Mucosa of stomach (tissue), 1 donor: ENCODE data around the gene TAF8.

ENCODE experiments used
- H3K27me3 ChIP-seq: one replicate; pipeline ENCODE4 v1.7.0; 2013; ENCODE audit warnings: mild to moderate bottlenecking, low read length; ENCODE audit not compliant: control insufficient read depth, insufficient read depth
- H3K36me3 ChIP-seq: one replicate; pipeline ENCODE4 v1.7.0; 2013; ENCODE audit warnings: low read length; ENCODE audit not compliant: control insufficient read depth, insufficient read depth
- H3K4me1 ChIP-seq: one replicate; pipeline ENCODE4 v1.7.0; 2013; ENCODE audit warnings: mild to moderate bottlenecking, low read length; ENCODE audit not compliant: control insufficient read depth, insufficient read depth
- H3K4me3 ChIP-seq: one replicate; pipeline ENCODE4 v1.7.0; 2013; ENCODE audit warnings: low read length
- H3K9ac ChIP-seq: one replicate; pipeline ENCODE4 v1.7.0; 2013; ENCODE audit warnings: mild to moderate bottlenecking, low read length, moderate library complexity
- H3K9me3 ChIP-seq: one replicate; pipeline ENCODE4 v1.7.0; 2013; ENCODE audit warnings: mild to moderate bottlenecking, low read length, moderate library complexity; ENCODE audit not compliant: control insufficient read depth
- donor health status: Pancreatic carcinoma.

Gene TAF8

DNA sequence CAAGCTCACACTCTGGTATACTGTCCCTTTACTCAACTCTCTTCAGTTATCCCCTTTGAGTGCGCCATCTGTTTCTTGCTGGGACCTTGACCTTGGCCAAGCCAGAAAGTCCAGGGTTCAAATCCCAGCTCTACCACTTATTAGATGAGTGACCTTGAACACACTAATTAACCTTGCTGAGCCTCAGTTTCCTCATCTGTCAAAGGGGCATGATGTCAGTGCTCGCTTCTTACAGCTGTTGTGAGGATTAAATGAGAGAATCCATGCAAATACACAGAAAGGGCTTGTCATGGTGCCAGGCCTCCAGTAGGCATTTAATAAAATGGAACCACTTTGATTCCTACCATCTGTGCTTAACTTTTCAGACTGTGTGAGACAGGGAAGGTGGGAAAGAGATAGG is 57.7 kb downstream of the TAF8 start:
- Histone ChIP-seq H3K4me1 (peaks cover 48% of the 10 kb centered on the region), H3K36me3 (peaks cover 6% of the 10 kb centered on the region), H3K4me3 (no peak overlapping the region), H3K9ac (no peak overlapping the region), H3K27me3 (no peaks in the 10 kb centered on the region), H3K9me3 (no peaks in the 10 kb centered on the region)

DNA sequence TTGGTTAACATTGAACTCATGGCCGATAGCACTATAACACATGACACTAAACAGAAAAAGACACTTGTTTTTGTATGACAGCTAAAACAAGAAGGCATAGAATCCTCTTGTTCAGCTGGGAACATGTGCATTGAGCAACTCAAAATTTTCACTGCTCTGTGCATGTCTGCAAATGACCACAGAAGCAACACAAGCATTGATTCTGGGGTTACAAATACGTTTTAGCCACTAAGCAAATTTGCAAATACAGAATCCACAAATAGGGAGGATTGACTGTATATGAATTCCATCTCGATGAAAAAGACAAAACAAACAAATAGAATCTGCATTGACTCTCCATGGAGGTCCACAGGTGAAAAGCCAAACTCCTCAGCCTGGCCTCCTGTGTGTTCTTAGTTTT is 60.4 kb downstream of the TAF8 start:
- H3K27me3 ChIP-seq = no peaks in the 10 kb centered on the region
- no peaks in the 10 kb centered on the region for H3K36me3 ChIP-seq
- no peak overlapping the region for H3K9ac ChIP-seq
- H3K4me1 ChIP-seq = peaks cover 38% of the 10 kb centered on the region
- H3K9me3 ChIP-seq = no peaks in the 10 kb centered on the region
- H3K4me3 ChIP-seq = no peak overlapping the region

DNA sequence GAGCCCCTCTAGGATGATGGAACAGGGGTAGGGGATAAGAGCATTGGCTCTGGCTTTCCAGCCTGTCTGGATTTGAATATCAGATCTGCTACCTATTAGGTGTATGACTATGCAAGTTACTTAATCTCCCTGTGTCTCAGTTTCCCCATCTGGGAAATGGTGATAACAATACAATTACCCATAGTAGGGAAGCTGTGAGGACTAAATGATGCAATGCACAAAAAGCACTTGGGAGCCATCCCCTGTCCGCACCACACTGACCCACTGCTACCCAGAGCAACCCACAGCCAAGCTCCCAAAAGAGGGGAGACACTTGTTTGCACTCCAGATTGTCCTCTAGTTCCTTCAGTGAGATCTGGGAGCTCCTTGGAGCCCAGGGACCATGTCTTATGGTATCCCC is 62.0 kb downstream of the TAF8 start:
- Histone ChIP-seq H3K4me1 (peaks cover 51% of the 10 kb centered on the region), H3K27me3 (no peaks in the 10 kb centered on the region), H3K36me3 (peaks cover 6% of the 10 kb centered on the region), H3K4me3 (no peak overlapping the region), H3K9ac (no peak overlapping the region), H3K9me3 (no peaks in the 10 kb centered on the region)

DNA sequence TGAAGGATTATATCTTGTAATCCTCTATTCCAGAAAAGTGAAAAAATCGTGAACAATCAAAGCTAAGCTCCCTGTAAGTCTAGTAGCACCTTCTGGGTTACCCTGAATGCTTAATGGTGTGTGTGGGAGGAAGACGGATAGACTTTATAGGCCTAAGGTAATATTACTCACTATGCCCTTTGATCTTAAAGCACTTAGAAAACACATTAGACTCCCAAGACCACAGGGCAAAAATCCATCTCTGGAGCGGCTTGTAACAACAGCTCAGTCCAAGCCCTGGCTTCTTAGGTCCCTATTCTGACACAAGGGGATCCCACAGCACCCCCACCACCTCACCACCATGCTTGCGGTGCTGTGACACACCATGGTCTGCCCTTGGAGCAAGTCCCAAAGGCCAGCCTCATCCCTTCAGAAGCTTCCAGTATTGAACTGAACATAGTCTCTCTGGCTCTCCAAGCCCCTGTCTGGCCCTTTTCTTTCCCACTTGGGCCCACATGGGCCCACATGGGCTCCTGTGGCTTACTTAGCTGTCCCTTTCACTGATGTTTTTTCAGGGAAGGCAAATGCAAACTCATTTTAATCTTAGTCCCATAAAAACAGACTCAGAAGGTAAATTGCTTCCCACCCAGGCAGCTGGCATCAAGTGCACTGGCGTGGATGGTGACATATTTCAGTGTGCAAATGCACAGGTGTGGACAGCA is 63.8 kb downstream of the TAF8 start:
- H3K4me1 ChIP-seq = peaks cover 57% of the 10 kb centered on the region
- no peak overlapping the region for H3K4me3 ChIP-seq
- peak overlapping the region; percentile 48 for H3K9ac ChIP-seq
- H3K36me3 ChIP-seq = peaks cover 6% of the 10 kb centered on the region
- no peaks in the 10 kb centered on the region for H3K27me3 ChIP-seq
- H3K9me3 ChIP-seq = no peaks in the 10 kb centered on the region

DNA sequence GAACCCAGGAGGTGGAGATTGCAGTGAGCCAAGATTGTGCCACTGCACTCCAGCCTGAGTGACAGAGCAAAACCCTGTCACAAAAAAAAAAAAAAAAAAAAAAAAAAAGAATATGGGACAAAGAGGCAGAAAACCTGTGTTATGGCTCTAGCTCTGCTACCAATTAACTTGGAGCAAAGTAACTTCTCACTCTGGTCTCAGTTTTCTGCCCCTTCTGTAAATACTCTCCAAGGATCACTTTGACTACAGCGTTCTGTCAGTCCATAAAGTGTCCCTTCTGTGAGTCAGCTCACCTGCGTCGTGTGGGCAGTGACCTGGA is 67.5 kb downstream of the TAF8 start:
- Histone ChIP-seq H3K27me3 (no peaks in the 10 kb centered on the region), H3K9ac (peak overlapping the region; percentile 29), H3K9me3 (no peaks in the 10 kb centered on the region), H3K36me3 (peaks cover 6% of the 10 kb centered on the region), H3K4me1 (peaks cover 75% of the 10 kb centered on the region), H3K4me3 (no peak overlapping the region)

DNA sequence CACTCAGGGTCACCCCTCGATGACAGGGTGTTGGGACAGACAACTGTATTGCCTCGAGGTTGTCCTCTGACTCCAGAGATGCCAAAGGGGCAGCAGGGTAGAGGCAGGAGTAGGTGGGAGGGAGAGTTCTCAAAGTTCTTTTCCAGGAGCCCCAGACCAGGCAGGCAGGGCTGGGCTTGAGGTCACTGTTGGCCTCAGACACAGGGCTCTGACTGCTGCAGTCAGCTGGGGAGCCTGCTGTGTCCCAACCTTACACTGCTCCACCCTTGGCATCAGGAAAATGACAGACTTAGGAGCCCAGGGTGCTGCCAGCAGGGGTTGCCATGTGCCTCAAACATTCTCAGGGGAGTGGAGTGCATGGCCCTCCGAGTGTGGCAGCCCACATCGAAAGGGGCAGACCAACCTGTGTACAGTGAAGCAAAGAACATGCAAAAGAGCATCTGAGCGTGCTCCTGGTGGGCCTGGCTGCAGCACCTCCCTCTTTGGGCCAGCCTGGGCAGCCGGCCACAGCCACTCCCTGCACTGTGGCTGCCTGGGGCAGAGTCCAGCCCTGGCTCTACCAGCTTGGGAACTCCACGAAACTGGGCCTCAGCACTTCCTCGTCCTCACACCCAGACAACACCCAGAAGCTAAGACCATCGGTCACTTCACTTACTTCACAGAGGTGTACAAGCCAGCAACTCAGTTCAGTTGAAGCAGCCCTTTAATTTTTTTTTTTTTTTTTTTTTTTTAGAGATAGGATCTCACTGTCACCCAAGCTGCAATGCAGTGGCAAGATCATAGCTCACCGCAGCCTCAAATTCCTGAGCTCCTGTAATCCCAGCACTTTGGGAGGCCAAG is 68.1 kb downstream of the TAF8 start:
- no peak overlapping the region for H3K4me3 ChIP-seq
- no peaks in the 10 kb centered on the region for H3K9me3 ChIP-seq
- no peaks in the 10 kb centered on the region for H3K27me3 ChIP-seq
- peak overlapping the region; percentile 33 for H3K9ac ChIP-seq
- H3K4me1 ChIP-seq = peaks cover 75% of the 10 kb centered on the region
- H3K36me3 ChIP-seq = peaks cover 6% of the 10 kb centered on the region

DNA sequence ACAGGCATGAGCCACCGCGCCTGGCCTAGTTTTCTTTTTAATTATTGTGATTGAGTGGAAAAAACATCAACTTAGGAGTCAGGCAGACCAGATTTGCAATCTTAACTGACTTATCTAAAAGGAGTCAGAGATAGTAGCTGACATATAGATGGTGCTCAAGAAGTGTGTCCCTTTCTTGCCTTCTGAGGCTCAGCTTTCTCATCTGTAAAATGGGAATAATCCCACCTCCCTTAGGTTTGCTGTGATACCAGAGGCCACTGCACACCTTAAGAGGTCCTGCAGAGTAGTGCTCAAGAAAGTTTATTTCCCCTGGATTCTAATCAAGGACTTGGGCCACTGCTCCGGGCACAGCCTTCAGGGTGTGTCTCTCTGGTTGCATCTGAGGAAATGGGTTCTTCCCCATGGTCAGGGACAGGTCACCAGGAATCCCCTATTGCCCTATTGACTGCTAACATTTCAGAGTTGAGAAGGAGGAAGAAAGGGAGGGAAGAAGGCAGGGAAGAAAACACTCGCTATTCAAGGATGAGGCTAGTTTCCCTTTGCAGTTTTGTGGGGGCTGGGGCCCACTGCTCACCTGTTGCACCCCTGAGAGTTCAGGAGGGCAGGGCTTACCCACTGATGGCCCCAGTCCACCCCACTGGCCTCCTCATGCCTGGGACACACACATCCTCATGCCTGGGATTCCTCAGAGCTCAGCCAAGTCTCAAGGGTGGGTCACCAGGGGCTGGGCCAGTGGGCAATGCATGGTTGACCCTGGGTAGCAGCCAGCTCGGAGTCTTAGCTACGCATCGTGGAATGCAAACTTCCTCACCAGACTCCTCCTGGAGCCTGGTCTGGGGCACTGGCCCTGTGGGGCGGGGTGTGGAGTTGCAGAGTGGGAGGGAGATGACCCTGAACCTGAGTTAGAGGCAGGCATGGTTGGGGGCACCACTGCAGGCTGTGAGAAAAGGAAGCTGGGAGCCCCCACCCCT is 70.9 kb downstream of the TAF8 start:
- H3K4me3 ChIP-seq = no peak overlapping the region
- H3K27me3 ChIP-seq = no peaks in the 10 kb centered on the region
- H3K36me3 ChIP-seq = peaks cover 19% of the 10 kb centered on the region
- H3K4me1 ChIP-seq = peaks cover 84% of the 10 kb centered on the region
- no peaks in the 10 kb centered on the region for H3K9me3 ChIP-seq
- peak overlapping the region; percentile 36 for H3K9ac ChIP-seq

DNA sequence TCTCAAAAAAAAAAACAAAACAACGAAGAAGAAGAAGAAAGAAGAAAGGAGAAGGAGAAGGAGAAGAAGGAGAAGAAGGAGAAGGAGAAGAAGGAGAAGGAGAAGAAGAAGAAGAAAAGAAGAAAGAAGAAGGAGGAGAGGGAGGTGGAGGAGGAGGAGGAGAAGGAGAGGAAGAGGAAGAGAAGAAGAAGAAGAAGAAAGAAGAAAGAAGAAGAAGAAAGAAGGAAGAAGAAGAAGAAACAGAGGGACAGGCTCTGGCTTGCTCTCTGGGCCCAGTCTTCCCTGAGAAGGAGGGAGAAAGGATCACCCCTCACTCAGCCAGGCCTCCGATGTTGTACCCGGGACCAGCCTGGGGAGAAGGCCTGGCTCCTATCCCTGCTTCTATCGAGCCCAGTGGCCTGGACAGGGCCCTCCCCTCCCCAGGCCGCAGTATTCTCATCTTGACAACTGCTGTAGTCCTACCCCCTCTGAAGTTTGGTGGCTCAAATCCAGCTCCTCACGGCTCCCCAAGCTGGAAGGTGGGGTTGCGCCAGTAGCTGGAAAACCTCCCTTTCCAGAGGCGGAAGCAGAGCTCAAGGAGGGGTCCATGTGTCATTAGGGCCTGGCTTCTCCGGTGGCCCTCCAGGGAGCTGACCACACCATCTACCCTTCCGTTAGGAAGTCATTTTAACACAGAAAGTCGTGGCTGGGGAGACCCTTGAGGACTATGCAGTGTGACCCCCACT is 73.2 kb downstream of the TAF8 start:
- no peak overlapping the region for H3K4me3 ChIP-seq
- H3K9me3 ChIP-seq = no peaks in the 10 kb centered on the region
- H3K9ac ChIP-seq = peak overlapping the region; percentile 59
- peaks cover 66% of the 10 kb centered on the region for H3K4me1 ChIP-seq
- peaks cover 19% of the 10 kb centered on the region for H3K36me3 ChIP-seq
- no peaks in the 10 kb centered on the region for H3K27me3 ChIP-seq

DNA sequence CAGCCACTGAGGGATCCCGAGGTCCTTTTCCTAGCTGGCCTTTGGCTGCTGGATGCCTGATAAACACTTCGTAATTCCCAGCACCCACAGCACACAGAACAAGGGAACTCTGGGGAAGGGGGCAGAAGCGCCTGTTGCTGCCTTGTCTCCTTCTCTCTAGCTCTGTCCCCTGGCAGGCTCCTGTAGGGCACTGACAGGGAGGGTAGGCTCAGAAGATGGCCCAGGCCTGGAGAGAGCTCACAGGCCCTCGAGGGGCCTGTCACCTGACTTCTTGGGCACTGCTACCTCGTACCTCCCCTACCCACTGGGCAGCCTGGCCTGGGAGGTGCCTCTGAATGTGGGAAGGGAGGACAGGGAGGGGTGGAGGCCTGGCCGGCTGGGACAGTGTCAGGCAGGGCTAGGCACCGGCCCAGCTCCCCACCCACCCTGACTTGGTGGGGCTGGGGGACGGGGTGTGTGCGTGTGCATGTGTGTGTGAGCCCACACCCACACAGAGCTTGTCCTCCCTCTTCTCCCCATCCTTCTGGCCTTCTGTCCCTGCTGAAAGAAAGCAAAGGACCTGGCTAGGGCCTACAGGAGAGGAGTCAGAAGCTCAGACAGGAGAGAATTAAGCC is 74.0 kb downstream of the TAF8 start:
- peaks cover 67% of the 10 kb centered on the region for H3K4me1 ChIP-seq
- H3K36me3 ChIP-seq = peaks cover 21% of the 10 kb centered on the region
- peak overlapping the region; percentile 59 for H3K9ac ChIP-seq
- no peaks in the 10 kb centered on the region for H3K9me3 ChIP-seq
- H3K27me3 ChIP-seq = no peaks in the 10 kb centered on the region
- no peak overlapping the region for H3K4me3 ChIP-seq

DNA sequence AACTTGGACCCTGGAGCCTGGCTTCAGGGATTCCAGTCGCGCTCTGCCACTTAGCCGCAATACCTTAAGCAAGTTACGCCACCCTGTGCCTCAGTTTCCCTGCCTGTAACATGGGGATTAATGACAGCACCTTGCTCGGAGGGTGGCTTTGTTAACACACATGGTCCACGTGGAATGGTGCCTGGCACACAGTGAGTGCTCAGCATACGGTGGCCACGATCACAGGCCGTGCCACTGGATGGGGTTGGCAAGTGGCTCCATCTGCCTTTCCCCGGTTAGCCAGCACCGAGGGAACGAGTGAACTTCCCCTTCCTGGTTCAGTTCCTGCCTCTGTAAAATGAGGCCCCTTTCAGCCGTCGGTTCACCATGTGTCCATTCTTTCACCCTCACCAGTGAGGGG is 74.9 kb downstream of the TAF8 start:
- peaks cover 21% of the 10 kb centered on the region for H3K36me3 ChIP-seq
- H3K4me3 ChIP-seq = no peak overlapping the region
- H3K9ac ChIP-seq = peak overlapping the region; percentile 59
- H3K4me1 ChIP-seq = peaks cover 67% of the 10 kb centered on the region
- no peaks in the 10 kb centered on the region for H3K27me3 ChIP-seq
- no peaks in the 10 kb centered on the region for H3K9me3 ChIP-seq

DNA sequence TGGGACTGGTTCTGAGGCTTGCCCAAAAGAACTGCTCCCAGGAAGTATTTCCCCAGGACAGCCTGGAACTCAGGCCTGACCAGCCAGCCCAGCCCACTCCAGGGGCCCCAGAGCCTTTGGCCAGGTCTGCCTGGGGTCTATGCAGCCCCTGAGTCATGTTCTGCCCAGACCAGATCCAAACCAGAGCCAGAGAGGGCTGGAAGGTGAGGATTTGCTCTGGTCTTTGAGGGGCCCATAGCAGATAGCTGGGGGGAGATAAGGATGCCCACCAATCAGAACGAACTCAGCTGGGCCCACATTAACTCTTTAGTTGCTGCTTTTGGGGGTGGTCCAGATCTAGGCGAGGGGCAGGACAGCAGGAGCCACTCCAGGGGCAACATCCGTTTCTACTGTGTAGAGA is 75.3 kb downstream of the TAF8 start:
- Histone ChIP-seq H3K27me3 (no peaks in the 10 kb centered on the region), H3K4me3 (no peak overlapping the region), H3K9ac (no peak overlapping the region), H3K9me3 (no peaks in the 10 kb centered on the region), H3K36me3 (peaks cover 21% of the 10 kb centered on the region), H3K4me1 (peaks cover 64% of the 10 kb centered on the region)
